ENCODE measurements around the gene CBLN3. TPM values are rescaled to one million over a fixed set of nuclear protein-coding genes. Genes with fewer than 3 reads are reported as not detected.
A peak's percentile ranks its signal among the peaks of the same experiment; 100 is the strongest.

CBLN3 gene
- total RNA-seq, 2 donors from 2014 or later: 0.33 to 4.9 TPM

DNA sequence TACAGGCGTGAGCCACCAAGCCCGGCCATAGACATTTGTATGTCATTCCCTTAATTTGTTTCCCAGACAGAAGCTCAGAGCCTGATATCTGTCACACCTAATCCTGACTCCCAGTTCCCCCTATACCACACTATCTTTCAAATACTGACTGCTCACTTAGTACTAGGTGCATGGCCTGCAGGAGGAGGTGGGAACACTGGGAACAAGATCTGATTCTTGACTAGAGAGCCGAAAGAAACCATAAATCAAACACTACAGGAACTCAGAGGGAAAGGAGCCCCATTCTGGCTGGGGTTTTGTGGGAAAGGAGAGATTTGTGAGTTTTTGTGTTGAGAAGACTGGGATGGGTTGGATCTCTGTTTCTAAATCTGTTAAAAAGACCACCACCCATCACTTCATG lies 5.2 kb upstream of the CBLN3 start:
- H3K27ac ChIP-seq: no peak overlapping the region
- H3K4me1 ChIP-seq: peaks cover 37% of the 10 kb centered on the region
- 58 to 79% methylated on average over 3 of the region's 3 CpGs for WGBS, 2 donors
- intact Hi-C loops (cut with DNase I): loop anchor here (5.0 to 10.0 kb wide), 2 partner anchors 62 to 100 kb away; partner anchors contain the start of genes ADCY4 and RIPK3
- ATAC-seq (no peak), DNase-seq (no peak)
- H3K4me3 ChIP-seq: no peak overlapping the region
- TF ChIP-seq, protein P1, sequence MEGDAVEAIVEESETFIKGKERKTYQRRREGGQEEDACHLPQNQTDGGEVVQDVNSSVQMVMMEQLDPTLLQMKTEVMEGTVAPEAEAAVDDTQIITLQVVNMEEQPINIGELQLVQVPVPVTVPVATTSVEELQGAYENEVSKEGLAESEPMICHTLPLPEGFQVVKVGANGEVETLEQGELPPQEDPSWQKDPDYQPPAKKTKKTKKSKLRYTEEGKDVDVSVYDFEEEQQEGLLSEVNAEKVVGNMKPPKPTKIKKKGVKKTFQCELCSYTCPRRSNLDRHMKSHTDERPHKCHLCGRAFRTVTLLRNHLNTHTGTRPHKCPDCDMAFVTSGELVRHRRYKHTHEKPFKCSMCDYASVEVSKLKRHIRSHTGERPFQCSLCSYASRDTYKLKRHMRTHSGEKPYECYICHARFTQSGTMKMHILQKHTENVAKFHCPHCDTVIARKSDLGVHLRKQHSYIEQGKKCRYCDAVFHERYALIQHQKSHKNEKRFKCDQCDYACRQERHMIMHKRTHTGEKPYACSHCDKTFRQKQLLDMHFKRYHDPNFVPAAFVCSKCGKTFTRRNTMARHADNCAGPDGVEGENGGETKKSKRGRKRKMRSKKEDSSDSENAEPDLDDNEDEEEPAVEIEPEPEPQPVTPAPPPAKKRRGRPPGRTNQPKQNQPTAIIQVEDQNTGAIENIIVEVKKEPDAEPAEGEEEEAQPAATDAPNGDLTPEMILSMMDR (IDR thresholded peaks at IDR 0.05): no peak
- no peak for TF ChIP-seq POLR2A (IDR thresholded peaks at IDR 0.05)
- peaks cover 9 to 15% of the 10 kb centered on the region in 2 donors for H3K36me3 ChIP-seq (replicated peaks in 1 of 2; ENCODE audit: insufficient read depth in 1 of 2, low read depth in 2 of 2)
- H3K27me3 ChIP-seq: no peaks in the 10 kb centered on the region
- no peaks in the 10 kb centered on the region for H3K9me3 ChIP-seq

DNA sequence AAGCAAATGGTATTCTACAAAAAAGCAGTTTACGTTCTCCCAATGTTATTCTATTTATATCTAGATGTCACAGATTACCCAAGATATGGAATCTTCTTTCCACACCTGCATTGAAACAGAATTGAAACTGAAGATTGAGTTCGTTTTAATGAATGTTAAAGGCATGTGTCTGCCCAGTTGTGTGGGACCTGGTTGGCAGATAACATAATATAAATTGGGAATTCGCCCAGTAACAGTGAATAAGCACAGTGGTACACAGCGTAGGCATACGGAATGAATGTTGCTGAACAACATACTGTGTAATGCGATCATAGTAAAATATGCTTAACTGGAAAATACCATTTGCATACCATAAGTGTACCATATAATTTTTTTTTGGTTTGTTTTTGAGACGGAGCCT lies 4.6 kb upstream of the CBLN3 start:
- H3K27ac ChIP-seq: no peak overlapping the region
- peaks cover 9 to 14% of the 10 kb centered on the region in 2 donors for H3K36me3 ChIP-seq (replicated peaks in 1 of 2; ENCODE audit: insufficient read depth in 1 of 2, low read depth in 2 of 2)
- DNase-seq (no peak), ATAC-seq (no peak)
- peaks cover 42% of the 10 kb centered on the region for H3K4me1 ChIP-seq
- WGBS, 2 donors: 67 to 74% methylated on average over 7 of the region's 7 CpGs
- H3K4me3 ChIP-seq: no peak overlapping the region
- TF ChIP-seq, protein P1 (IDR thresholded peaks at IDR 0.05): no peak
- TF ChIP-seq POLR2A (IDR thresholded peaks at IDR 0.05): no peak
- H3K27me3 ChIP-seq: no peaks in the 10 kb centered on the region
- no peaks in the 10 kb centered on the region for H3K9me3 ChIP-seq
- intact Hi-C loops (cut with DNase I): loop anchor here (5.0 to 10.0 kb wide), 2 partner anchors 62 to 99 kb away; partner anchors contain the start of genes ADCY4 and RIPK3

DNA sequence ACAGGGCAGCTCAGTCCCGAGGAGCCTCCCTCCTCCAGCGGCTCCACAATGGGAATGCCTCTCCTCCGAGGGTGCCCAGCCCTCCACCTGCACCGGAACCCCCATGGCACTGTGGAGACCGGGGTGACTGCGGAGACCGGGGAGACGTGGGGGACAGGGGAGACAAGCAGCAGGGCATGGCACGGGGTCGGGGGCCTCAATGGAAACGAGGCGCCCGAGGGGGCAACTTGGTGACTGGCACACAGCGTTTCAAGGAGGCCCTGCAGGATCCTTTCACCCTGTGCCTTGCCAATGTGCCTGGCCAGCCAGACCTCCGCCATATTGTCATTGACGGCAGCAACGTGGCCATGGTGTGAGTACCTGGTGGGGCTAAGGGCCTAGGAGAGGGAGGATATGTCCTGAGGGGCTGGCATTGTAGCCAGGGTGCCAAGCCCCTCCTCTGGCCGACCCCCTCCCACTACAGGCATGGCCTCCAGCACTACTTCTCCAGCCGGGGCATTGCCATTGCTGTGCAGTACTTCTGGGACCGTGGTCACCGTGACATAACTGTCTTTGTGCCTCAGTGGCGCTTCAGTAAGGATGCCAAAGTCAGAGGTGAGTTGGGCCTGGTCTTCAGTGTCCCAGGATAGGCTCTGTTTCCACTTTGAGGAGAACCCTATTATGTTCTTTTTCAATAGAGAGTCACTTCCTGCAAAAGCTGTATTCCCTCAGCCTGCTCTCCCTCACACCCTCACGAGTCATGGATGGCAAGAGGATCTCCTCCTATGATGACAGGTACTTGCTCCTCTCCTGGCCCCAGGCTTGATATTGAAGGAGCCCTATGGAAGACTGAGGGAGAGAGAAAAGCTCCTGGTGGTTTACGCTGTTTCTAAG lies 3.0 kb upstream of the CBLN3 start:
- peaks cover 57% of the 10 kb centered on the region for H3K4me1 ChIP-seq
- peaks cover 9 to 14% of the 10 kb centered on the region in 2 donors for H3K36me3 ChIP-seq (replicated peaks in 1 of 2; ENCODE audit: insufficient read depth in 1 of 2, low read depth in 2 of 2)
- no peaks in the 10 kb centered on the region for H3K9me3 ChIP-seq
- no peaks in the 10 kb centered on the region for H3K27me3 ChIP-seq
- ATAC-seq: no peak
- H3K4me3 ChIP-seq: no peak overlapping the region
- no peak for TF ChIP-seq POLR2A (IDR thresholded peaks at IDR 0.05)
- TF ChIP-seq, protein P1 (IDR thresholded peaks at IDR 0.05): no peak
- WGBS, 2 donors: 73 to 76% methylated on average over 21 to 24 of the region's 24 CpGs
- intact Hi-C loops (cut with DNase I): loop anchor here (5.0 to 10.0 kb wide), 2 partner anchors 60 to 98 kb away; partner anchors contain the start of genes ADCY4 and RIPK3
- peak overlapping the region in 3 of 4 donors; percentile 91 to 97 (median 95) for H3K27ac ChIP-seq
- peak in 1 of 4 donors; percentile 10 for DNase-seq

DNA sequence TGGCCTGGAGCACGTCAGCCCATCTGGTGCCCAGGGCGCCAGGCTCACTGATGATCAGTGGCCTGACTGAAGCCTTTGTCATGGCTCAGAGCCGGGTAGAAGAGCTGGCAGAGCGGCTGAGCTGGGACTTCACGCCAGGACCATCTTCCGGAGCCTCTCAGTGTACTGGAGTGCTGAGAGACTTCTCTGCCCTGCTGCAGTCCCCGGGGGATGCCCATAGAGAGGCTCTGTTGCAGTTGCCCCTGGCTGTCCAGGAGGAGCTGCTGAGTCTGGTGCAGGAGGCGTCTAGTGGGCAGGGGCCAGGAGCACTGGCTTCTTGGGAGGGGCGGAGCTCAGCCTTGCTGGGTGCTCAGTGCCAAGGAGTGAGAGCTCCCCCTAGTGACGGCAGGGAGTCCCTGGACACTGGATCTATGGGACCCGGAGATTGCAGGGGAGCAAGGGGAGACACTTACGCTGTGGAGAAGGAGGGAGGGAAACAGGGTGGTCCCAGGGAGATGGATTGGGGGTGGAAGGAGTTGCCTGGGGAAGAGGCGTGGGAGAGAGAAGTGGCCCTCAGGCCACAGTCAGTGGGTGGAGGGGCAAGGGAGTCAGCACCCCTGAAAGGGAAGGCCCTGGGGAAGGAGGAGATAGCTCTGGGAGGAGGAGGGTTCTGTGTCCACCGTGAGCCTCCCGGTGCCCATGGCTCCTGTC lies 2.2 kb upstream of the CBLN3 start:
- peak; percentile 62 for ATAC-seq
- 15 to 31% methylated on average over 6 to 15 of the region's 15 CpGs for WGBS, 2 donors

More for the DNA sequence above, 2.2 kb upstream of the CBLN3 start:
- H3K4me1 ChIP-seq: peaks cover 61% of the 10 kb centered on the region
- TF ChIP-seq, protein P1 (IDR thresholded peaks at IDR 0.05): peak; percentile 87 to 99 (median 95)
- peak in 1 of 3 donors; percentile 21 for TF ChIP-seq POLR2A (IDR thresholded peaks at IDR 0.05)
- intact Hi-C loops (cut with DNase I): loop anchor here (5.0 to 10.0 kb wide), 2 partner anchors 59 to 97 kb away; partner anchors contain the start of genes ADCY4 and RIPK3
- H3K27ac ChIP-seq: peak overlapping the region; percentile 33 to 97 (median 93)
- H3K36me3 ChIP-seq (replicated peaks in 1 of 2; ENCODE audit: insufficient read depth in 1 of 2, low read depth in 2 of 2): peaks cover 9 to 12% of the 10 kb centered on the region in 2 donors
- no peak overlapping the region for H3K4me3 ChIP-seq
- H3K27me3 ChIP-seq: no peaks in the 10 kb centered on the region
- peak; percentile 92 to 94 (median 93) for DNase-seq
- H3K9me3 ChIP-seq: no peaks in the 10 kb centered on the region
